HCT116 (cell line): Measurements from ENCODE around the gene CTBP2. TPM values are rescaled to one million over a fixed set of nuclear protein-coding genes. Genes with fewer than 3 reads are reported as not detected.

Source experiments
- ATAC-seq: fragments of 200-7000 bp; cut with Tn5 transposase; 2 replicates; pipeline ENCODE4 v1.9.1; 2020; ENCODE audit warnings: mild to moderate bottlenecking, moderate library complexity
- BruUV-seq: library from RNA; stranded (reverse); fragments of 400-500 nt; replicated peaks from 2 replicates; lab custom pipeline; 2021; lab: Mats Ljungman, UMichigan
- CTCF ChIA-PET: fragments of 300-600 bp; sonication (Branson Sonifier 250); formaldehyde crosslinking; loops from one replicate; lab custom pipeline; 2021; ENCODE audit warnings: antibody characterized with exemption; lab: Charles Lee
- POLR2A ChIA-PET: fragments of 300-600, 350-600 bp; sonication (Branson Sonifier 250); formaldehyde crosslinking; loops from one replicate; lab custom pipeline; 2021; ENCODE audit warnings: antibody characterized with exemption; lab: Charles Lee
- RAD21 ChIA-PET, 2 experiments: fragments of 300-600 bp; sonication (Branson Sonifier 250); formaldehyde crosslinking; loops; one replicate each; lab custom pipeline; 2023; ENCODE audit warnings: low total read pairs in 2 of 2; ENCODE audit not compliant: uncharacterized antibody in 2 of 2, unreplicated experiment in 2 of 2, low non-redundant PET in 1 of 2; lab: Charles Lee
- DNase-seq: peaks from one replicate; pipeline ENCODE4 v3.0.0-alpha.2; 2010; ENCODE audit warnings: low read depth, low spot score
- H2AFZ ChIP-seq: fragments of 200-600 bp; shearing (Covaris generic), sonication (generic); 2 replicates; pipeline ENCODE4 v1.6.1; 2017; ENCODE audit warnings: low read depth, mixed run types, mixed read lengths, antibody characterized with exemption, low read length; ENCODE audit not compliant: poor library complexity, severe bottlenecking
- H3K27ac ChIP-seq: 2 replicates; pipeline ENCODE4 v1.5.1; 2012; ENCODE audit warnings: low read depth, low read length
- H3K27me3 ChIP-seq: fragments of 200-600 bp; sonication (generic); 2 replicates; pipeline ENCODE4 v1.6.1; 2016; ENCODE audit warnings: mixed run types, low read length, mixed read lengths; ENCODE audit not compliant: insufficient read depth
- H3K36me3 ChIP-seq, 2 experiments: fragments of 200-500 bp in 1 of 2; fragments of 200-600 bp in 1 of 2; sonication (Bioruptor generic) in 1 of 2; sonication (generic) in 1 of 2; 2 replicates each; pipeline versions ENCODE4 v1.5.1 to v1.6.1; 2014 to 2016; ENCODE audit warnings: low read length in 2 of 2, inconsistent platforms in 1 of 2, mixed read lengths in 1 of 2, mixed run types in 1 of 2; ENCODE audit not compliant: insufficient read depth in 2 of 2, control insufficient read depth in 1 of 2
- H3K4me1 ChIP-seq, 2 experiments: fragments of 200-600 bp in 1 of 2; sonication (generic) in 1 of 2; 2 replicates each; pipeline versions ENCODE4 v1.5.1 to v1.6.1; 2012 to 2017; ENCODE audit warnings: low read length in 2 of 2, inconsistent platforms in 1 of 2, mild to moderate bottlenecking in 1 of 2, mixed read lengths in 1 of 2, mixed run types in 1 of 2, moderate library complexity in 1 of 2; ENCODE audit not compliant: insufficient read depth in 2 of 2, control insufficient read depth in 1 of 2
- H3K4me2 ChIP-seq: fragments of 200-600 bp; sonication (generic); 2 replicates; pipeline ENCODE4 v1.6.1; 2017; ENCODE audit warnings: mixed run types, low read length, mixed read lengths
- H3K4me3 ChIP-seq, 2 experiments: fragments of 200-600 bp in 1 of 2; sonication (generic) in 1 of 2; replicated peaks in 1 of 2; 2 replicates each; pipeline ENCODE4 v1.5.1; 2011 to 2016; ENCODE audit warnings: low read length in 2 of 2, control low read depth in 1 of 2, low read depth in 1 of 2, mild to moderate bottlenecking in 1 of 2, mixed read lengths in 1 of 2, mixed run types in 1 of 2
- H3K79me2 ChIP-seq: fragments of 200-600 bp; sonication (generic); 2 replicates; pipeline ENCODE4 v1.6.1; 2017; ENCODE audit warnings: mild to moderate bottlenecking, mixed run types, low read length, moderate library complexity, mixed read lengths; ENCODE audit not compliant: insufficient read depth
- H3K9ac ChIP-seq: fragments of 200-600 bp; sonication (generic); 2 replicates; pipeline ENCODE4 v1.6.1; 2016; ENCODE audit warnings: low read length, mixed read lengths
- H3K9me2 ChIP-seq: fragments of 200-600 bp; sonication (generic), shearing (Covaris generic); 2 replicates; pipeline ENCODE4 v1.6.1; 2017; ENCODE audit warnings: mixed run types, mild to moderate bottlenecking, moderate library complexity; ENCODE audit not compliant: insufficient read depth
- H3K9me3 ChIP-seq, 2 experiments: fragments of 200-500 bp in 1 of 2; fragments of 200-600 bp in 1 of 2; sonication (Bioruptor generic) in 1 of 2; sonication (generic) in 1 of 2; 2 replicates each; pipeline ENCODE4 v1.6.1; 2014 to 2017; ENCODE audit warnings: low read length in 2 of 2, mixed read lengths in 2 of 2, inconsistent platforms in 1 of 2, low read depth in 1 of 2, mild to moderate bottlenecking in 1 of 2, mixed run types in 1 of 2, moderate library complexity in 1 of 2; ENCODE audit not compliant: control insufficient read depth in 1 of 2, insufficient read depth in 1 of 2
- H4K20me1 ChIP-seq: fragments of 200-600 bp; sonication (generic), shearing (Covaris generic); 2 replicates; pipeline ENCODE4 v1.6.1; 2017; ENCODE audit warnings: mixed run types, mild to moderate bottlenecking, moderate library complexity; ENCODE audit not compliant: insufficient read depth
- JUND ChIP-seq: IDR thresholded peaks from 2 replicates; pipeline ENCODE4 v1.6.1; 2012
- POLR2A ChIP-seq: IDR thresholded peaks from 2 replicates; pipeline ENCODE4 v1.7.0; 2011; ENCODE audit warnings: borderline replicate concordance; ENCODE audit not compliant: insufficient read depth, insufficient read length; ENCODE audit errors: extremely low read depth
- POLR2AphosphoS5 ChIP-seq: IDR thresholded peaks from 2 replicates; pipeline ENCODE4 v1.6.1; 2011; ENCODE audit warnings: mild to moderate bottlenecking, low read depth, low read length, moderate library complexity
- SP1 ChIP-seq: IDR thresholded peaks from 2 replicates; pipeline ENCODE4 v1.6.1; 2012; ENCODE audit warnings: low read depth
- YY1 ChIP-seq: IDR thresholded peaks from 2 replicates; pipeline ENCODE4 v1.6.1; 2011; ENCODE audit warnings: low read length, low read depth, moderate library complexity, mild to moderate bottlenecking; ENCODE audit not compliant: insufficient replicate concordance; ENCODE audit errors: extremely low read depth
- intact Hi-C: fragments of 100-400 bp; cut with micrococcal nuclease; formaldehyde crosslinking; loops from 2 replicates; pipeline ENCODE4 v1.10.0; 2022
- total RNA-seq: library from RNA; stranded (reverse); gene quantifications from one replicate; pipeline ENCODE4 v1.2.1, GENCODE V29; 2021; ENCODE audit not compliant: unreplicated experiment
- TF ChIP-seq, protein P1 (sequence below): IDR thresholded peaks from 2 replicates; pipeline ENCODE4 v1.6.1; 2011; ENCODE audit warnings: mild to moderate bottlenecking, low read length, moderate library complexity; ENCODE audit not compliant: insufficient replicate concordance; ENCODE audit errors: extremely low read depth
- TF ChIP-seq, protein P2 (sequence below), 3 experiments: fragments of 200-600 bp in 1 of 3; sonication (generic) in 1 of 3; IDR thresholded peaks in 2 of 3; conservative IDR thresholded peaks in 1 of 3; 2 replicates each; pipeline ENCODE4 v1.5.1; 2012 to 2017; ENCODE audit warnings: low read depth in 2 of 3, low read length in 2 of 3, antibody characterized with exemption in 1 of 3, borderline replicate concordance in 1 of 3, control low read depth in 1 of 3, mild to moderate bottlenecking in 1 of 3, mixed read lengths in 1 of 3, mixed run types in 1 of 3, moderate library complexity in 1 of 3; ENCODE audit not compliant: insufficient read depth in 1 of 3

The CTBP2 gene
- total RNA-seq, 1 experiment from 2014 or later = 144 TPM

DNA sequence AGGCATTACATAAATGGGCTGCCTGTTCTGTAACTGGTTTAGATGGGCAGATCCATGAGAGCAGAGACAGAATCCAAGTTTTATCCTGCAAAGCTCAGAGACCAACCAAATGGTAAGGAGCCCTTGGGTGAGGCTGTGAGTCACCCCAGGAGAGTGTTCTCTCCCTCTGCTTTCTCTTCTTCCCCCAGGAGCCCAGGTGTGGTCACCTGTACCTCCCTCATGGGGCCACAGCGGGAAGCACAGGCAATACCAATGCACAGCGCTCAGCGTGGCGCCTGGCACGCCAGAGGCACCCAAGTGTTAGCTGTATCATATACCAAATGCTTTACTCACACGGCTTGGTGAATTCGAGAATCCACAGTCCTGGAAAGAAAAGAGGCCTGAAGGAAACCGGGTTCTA, 39.4 kb downstream of the CTBP2 start:
- intact Hi-C loops = loop anchor here (1.0 to 5.0 kb wide), 2 partner anchors 24 to 59 kb away; no protein-coding TSS in a partner anchor
- H3K4me3 ChIP-seq = peak overlapping the region in 1 of 2 experiments; percentile 19; a peak in 2 of 4 replicates
- H3K9me3 ChIP-seq = no peaks in the 10 kb centered on the region
- H3K9me2 ChIP-seq = no peaks in the 10 kb centered on the region
- peak overlapping the region; percentile 46 for H3K27ac ChIP-seq
- ChIA-PET CTCF (interaction anchor here (0.6 to 2.2 kb wide), 3 partner anchors 28 to 73 kb away, joined by 3 to 6 read pairs (median 3); no protein-coding TSS in a partner anchor), RAD21 (interaction anchor here (0.7 to 1.2 kb wide), 3 partner anchors 18 to 39 kb away, joined by 4 to 5 read pairs (median 5); partner anchors contain the start of gene CTBP2 (in 1 of the 2)), POLR2A (no interaction called here)
- peak overlapping the region; percentile 77 for H3K4me2 ChIP-seq
- no peaks in the 10 kb centered on the region for H3K36me3 ChIP-seq
- H3K4me1 ChIP-seq = peaks cover 63 to 67% of the 10 kb centered on the region in 2 experiments
- peaks cover 99% of the 10 kb centered on the region for H3K79me2 ChIP-seq
- TF ChIP-seq SP1 (no peak), JUND (no peak), POLR2AphosphoS5 (peak; percentile 59), YY1 (peak; percentile 31), POLR2A (no peak)
- TF ChIP-seq, protein P1, sequence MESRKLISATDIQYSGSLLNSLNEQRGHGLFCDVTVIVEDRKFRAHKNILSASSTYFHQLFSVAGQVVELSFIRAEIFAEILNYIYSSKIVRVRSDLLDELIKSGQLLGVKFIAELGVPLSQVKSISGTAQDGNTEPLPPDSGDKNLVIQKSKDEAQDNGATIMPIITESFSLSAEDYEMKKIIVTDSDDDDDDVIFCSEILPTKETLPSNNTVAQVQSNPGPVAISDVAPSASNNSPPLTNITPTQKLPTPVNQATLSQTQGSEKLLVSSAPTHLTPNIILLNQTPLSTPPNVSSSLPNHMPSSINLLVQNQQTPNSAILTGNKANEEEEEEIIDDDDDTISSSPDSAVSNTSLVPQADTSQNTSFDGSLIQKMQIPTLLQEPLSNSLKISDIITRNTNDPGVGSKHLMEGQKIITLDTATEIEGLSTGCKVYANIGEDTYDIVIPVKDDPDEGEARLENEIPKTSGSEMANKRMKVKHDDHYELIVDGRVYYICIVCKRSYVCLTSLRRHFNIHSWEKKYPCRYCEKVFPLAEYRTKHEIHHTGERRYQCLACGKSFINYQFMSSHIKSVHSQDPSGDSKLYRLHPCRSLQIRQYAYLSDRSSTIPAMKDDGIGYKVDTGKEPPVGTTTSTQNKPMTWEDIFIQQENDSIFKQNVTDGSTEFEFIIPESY = peak; percentile 57
- TF ChIP-seq, protein P2, sequence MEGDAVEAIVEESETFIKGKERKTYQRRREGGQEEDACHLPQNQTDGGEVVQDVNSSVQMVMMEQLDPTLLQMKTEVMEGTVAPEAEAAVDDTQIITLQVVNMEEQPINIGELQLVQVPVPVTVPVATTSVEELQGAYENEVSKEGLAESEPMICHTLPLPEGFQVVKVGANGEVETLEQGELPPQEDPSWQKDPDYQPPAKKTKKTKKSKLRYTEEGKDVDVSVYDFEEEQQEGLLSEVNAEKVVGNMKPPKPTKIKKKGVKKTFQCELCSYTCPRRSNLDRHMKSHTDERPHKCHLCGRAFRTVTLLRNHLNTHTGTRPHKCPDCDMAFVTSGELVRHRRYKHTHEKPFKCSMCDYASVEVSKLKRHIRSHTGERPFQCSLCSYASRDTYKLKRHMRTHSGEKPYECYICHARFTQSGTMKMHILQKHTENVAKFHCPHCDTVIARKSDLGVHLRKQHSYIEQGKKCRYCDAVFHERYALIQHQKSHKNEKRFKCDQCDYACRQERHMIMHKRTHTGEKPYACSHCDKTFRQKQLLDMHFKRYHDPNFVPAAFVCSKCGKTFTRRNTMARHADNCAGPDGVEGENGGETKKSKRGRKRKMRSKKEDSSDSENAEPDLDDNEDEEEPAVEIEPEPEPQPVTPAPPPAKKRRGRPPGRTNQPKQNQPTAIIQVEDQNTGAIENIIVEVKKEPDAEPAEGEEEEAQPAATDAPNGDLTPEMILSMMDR (IDR thresholded peaks at IDR 0.05 in 2 of 3, conservative IDR thresholded peaks at IDR 0.05 in 1 of 3; ENCODE audit: borderline replicate concordance in 1 of 3, insufficient read depth in 1 of 3, low read depth in 2 of 3, low read length in 2 of 3) = peak in 2 of 3 experiments; percentile 64 to 68; a peak in 4 of 6 replicates
- H3K27me3 ChIP-seq = no peaks in the 10 kb centered on the region
- DNase-seq (peak; percentile 88), ATAC-seq (peak; percentile 82)
- BruUV-seq = no TSS peak
- H3K9ac ChIP-seq = peak overlapping the region; percentile 66
- no peaks in the 10 kb centered on the region for H4K20me1 ChIP-seq
- no peak overlapping the region for H2AFZ ChIP-seq
